GM19043 (cell line): ENCODE data around the gene UGT2B17.
"Not testable (repeated sequence)": the region's sequence is repeated elsewhere in the genome, so short reads cannot be mapped to it uniquely, and the experiment has no call there.

Experiments
- ATAC-seq: cut with Tn5 transposase; IDR thresholded peaks from one replicate; pipeline ENCODE4 v1.9.1; 2021; ENCODE audit warnings: low read depth; ENCODE audit not compliant: unreplicated experiment

The UGT2B17 gene

DNA sequence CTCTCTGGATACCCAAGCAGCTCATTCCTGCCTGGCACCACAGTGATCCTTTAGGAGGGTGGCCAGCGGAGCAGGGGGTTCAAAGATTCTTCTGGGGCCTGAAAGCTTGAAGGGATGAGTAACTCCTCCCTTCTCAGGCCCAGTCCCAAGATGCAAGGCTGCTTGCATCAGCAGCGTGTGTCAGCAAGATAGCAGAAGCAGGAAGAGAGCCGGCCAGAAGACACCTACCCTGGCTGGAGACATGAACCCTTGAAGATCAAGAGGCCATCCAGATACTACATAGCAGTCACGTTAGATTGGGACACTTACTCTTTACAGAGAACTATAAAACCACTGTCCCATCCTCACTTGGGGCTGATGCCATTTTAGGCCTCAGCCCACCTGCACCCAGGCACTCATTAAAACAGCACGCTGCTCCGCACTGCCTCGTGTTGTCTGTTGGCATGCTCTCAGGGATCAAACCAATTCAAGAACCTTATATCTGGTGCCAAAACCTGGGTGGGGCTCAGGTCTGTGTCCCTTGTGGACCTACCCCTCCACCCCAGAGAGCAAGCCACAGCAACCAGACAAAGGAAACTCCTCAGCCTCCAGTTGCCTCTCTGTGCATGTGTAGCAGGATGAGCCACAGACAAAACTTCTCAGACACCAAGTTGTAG lies 6.5 kb downstream of the UGT2B17 start:
- peak; percentile 55 for ATAC-seq

DNA sequence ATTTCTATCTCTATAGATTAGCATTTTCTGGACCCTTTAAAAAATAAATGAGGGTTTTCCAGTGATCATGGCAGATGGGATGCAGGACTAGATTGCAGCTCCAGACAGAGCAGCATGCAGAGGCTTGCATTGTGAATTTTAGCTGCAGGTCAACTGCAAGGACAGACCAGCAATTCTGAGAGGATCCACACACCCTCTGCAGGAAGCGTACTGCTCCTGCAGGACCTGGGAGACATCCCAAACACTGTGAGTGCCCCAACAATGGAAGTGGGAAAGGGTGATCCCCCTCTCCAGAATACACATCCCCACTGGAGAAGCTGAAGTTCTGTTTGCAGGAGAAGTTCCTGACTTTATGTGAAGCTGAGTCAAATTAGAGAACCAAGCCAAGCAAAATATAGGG lies 7.1 kb downstream of the UGT2B17 start:
- ATAC-seq = not testable (repeated sequence)

DNA sequence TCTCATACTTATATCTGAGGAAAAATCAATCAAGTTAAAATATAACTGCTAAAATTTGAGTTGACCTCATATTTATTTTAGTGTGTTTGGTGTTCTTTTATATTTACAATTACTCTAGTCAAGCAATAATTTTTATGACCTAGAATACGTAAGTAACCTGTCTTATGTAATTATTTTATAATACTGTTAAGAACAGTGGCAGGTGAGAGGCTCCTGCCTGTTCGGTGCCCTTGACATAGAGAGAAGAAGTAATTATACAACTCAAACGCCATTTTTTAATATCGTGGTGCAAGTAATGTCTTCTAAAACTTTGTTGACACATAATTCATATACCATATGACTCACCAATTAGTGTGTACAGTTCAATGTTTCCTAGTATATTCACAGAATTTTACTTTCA lies 7.6 kb downstream of the UGT2B17 start:
- ATAC-seq = not testable (repeated sequence)

DNA sequence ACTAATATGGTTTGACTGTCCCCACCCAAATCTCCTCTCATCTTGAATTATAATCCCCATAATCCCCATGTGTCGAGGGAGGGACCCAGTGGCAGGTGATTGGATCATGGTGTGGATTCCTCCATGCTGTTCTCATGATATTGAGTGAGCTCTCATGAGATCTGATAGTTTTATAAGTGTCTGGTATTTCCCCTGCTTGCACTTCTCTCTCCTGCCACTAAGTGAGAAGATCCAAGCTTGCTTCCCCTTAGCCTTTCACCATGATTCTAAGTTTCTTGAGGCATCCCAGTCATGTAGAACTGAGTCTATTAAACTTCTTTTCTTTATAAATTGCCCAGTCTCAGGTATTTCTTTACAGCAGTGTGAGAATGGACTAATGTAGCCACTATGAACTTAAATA lies 9.8 kb downstream of the UGT2B17 start:
- ATAC-seq = not testable (repeated sequence)

DNA sequence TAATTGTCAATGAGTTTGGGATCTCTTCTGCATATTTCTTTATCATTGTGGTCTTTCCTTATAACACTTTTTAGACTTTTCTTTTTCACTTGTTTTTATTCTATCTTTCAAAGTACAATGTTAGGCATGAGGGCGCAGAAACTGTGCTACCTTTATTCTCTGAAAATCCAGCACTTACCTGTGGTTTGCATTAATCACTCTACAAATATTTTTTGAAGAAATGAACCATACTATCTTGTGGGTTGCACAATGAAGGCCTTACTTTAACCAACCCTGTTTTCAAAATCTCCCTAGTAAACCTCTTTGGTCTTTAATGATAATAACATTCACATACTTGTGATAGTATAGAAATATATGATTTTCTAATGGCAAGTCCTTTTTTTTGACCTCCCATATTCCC lies 11.0 kb downstream of the UGT2B17 start:
- not testable (repeated sequence) for ATAC-seq

DNA sequence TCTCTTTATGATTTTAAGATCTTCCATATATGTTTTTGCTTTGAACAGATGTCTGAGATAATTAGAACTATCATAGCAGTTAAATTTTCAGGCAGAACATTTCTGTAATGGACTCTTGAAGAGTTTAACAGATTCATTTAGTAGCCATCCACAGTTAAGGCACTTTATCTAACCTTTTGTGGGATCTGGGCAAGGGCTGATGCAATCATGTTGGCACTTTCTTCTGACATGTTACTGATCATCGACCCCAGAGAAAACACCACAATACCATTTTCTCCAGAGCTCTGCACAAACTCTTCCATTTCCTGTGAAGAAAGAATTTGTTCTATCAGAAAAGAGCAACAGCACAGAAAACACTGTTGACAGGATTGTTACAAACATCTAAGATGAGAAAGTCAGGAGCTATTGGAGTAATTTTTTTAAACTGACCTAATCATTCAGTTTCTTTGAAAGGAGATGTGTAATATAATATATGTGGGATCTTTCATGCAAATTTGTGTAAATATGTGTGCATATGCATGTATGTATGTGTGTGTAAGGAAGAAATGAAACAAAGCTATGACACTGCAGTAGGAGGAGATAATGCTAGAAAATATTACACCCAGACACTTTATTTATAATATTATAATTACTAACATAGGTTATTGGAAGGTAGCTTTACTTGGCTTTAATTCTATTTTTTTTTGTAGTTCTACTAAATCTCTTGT lies 15.6 kb downstream of the UGT2B17 start:
- not testable (repeated sequence) for ATAC-seq

DNA sequence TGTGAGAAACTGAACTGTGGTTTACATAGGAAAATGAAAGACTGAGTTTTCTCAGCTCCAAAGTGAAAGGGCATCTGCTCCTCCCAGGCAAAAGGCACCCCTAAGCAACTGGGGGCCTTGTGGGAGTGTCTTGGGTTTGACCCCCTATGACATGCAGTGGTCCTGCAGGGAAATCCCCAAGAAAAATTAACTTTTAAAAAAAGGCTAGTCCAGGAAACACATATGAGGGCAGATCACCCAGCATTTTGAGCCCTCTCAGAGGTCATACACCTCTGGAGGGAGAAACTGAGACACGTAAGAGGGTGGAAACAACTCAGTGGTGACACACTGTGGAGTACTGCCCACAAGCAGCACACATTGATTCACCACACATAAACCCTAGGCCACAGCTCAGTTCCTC lies 22.3 kb downstream of the UGT2B17 start:
- ATAC-seq = peak; percentile 52

DNA sequence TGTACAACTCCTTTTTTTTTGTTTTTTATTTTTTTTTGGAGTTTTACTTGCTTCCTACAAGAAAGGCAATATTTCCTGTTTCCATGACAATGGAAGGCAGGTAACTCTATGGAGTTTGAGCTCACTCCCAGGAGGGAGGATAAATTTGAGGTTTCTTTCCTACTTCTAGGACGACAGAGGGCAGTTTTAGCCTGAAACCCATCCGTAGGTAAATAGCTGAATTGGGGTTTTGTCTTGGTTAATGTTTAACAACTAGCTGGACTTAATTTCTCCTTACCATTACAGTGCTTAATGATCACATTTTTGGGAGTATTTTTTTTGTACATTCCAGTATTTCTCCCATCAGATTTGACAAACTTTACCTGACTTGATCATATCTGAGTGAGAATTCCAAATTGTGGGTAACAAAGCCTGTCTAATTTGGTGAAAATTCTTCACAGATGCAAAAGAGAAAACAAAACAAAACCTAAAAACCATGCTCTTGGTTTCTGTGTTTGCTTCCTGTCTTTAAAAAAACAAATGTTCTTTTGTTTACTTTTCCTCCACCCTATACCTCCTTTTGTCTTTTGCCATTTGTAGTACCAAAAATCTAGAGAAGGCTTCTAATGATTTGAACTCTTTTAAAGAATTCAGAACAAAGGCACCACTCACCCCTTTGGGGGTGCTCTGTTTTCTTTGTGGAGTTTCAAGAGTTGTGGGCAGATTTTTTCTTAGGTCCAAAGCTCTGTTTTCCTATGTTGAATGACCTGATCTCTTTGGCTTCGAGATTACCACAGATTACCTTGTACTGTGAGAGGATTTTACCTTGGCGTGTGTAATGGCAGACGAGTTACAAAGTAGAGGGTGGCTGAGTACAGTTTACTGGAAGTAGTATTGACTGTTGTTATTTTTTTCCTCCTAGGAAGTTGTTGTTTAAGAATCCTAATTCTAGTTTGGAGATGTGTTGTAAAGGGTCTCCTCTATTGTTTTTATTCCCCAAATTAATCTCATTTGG lies 23.0 kb downstream of the UGT2B17 start:
- peak; percentile 60 for ATAC-seq

DNA sequence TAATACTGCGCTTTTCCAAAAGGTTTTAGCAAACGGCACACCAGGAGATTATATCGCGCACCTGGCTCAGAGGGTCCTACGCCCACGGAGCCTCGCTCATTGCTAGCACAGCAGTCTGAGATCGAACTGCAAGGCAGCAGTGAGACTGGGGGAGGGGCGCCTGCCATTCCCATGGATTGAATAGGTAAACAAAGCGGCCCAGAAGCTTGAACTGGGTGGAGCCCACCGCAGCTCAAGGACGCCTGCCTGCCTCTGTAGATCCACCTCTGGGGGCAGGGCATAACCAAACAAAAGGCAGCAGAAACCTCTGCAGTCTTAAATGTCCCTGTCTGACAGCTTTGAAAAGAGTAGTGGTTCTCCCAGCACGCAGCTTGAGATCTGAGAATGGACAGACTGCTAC lies 33.4 kb downstream of the UGT2B17 start:
- not testable (repeated sequence) for ATAC-seq

DNA sequence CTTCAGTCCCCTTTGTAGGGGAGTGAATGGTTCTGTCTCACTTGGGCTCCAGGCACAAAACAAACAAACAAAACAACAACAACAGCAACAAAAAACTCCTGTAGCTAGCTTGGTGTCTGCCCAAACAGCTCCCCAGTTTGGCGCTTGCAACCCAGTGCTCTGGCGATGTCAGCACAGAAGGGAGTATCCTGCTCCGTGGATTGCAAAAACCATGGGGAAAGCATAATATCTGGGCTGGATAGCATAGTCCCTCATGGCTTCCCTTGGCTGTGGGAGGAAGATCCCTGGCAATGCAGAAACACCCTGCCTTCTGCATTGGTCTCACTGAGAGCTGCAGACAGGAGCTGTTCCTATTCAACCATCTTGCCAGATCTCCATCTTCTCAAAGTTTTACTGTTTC lies 39.7 kb downstream of the UGT2B17 start:
- no peak for ATAC-seq

DNA sequence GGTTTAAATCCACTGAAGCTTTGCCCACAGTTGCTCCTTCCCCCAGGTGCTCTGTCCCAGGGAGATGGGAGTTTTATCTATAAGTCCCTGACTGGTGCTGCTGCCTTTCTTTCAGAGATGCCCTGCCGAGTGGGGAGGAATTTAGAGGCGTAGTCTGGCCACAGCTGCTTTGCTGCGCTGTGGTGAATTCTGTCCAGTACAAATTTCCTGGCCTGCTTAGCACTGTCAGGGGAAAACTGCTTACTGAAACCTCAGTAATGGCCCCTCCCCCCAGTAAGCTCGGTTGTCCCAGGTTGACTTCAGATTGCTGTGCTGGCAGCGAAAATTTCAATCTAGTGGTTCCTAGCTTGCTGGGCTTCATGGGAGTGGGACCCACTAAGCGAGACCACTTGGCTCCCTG lies 40.1 kb downstream of the UGT2B17 start:
- no peak for ATAC-seq

DNA sequence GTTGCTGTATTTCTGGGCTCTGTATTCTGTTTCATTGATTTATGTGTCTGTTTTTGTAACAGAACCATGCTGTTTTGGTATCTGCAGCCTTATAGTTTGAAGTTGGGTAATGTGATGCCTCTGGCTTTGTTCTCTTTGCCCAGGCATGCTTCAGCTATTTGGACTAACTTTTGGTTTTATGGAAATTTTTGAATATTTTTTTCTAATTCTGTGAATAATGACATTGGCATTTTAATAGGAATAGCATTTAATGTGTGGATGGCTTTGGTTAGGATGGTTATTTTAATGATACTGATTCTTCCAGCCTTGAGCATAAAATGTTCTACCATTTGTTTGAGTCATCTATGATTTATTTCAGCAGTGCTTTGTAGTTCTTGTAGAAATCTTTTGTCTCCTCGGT lies 53.9 kb downstream of the UGT2B17 start:
- ATAC-seq = not testable (repeated sequence)

DNA sequence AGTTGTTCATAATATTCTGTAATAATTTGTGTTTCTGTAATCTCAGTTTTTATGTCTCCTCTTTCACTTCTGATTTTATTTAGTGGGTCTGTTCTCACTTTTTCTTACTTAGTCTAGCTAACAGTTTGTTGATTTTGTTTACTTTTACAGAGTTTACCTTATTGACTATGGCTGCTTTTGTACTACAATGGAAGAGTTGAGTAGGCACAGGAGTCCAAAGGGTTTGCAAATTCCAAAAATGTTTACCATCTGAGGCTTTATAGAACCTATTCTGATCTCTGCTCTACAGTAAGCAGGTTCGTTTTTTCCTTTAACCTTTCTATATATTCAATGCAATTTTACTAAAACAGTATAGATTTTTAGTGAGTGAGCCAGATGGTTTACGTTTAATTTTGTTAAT lies 55.1 kb downstream of the UGT2B17 start:
- no peak for ATAC-seq

DNA sequence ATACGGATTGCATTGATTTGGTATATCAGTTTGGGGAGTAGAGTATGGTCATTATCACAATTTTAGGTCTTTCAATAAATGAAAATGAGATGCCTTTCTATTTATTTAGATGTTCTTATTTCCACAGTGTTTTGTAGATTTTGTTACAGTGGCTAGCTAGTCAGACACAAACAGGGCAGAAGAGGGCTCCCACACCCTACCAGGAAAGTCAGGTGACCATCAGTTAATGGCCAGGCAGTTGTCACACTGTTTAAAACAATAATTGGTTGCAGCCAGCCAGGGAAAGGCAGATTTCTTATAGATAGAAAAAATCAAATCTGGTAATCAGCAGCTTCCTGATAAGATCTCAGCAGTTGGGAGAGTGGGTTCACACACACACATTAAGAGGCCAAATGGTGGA lies 57.2 kb downstream of the UGT2B17 start:
- ATAC-seq = no peak

DNA sequence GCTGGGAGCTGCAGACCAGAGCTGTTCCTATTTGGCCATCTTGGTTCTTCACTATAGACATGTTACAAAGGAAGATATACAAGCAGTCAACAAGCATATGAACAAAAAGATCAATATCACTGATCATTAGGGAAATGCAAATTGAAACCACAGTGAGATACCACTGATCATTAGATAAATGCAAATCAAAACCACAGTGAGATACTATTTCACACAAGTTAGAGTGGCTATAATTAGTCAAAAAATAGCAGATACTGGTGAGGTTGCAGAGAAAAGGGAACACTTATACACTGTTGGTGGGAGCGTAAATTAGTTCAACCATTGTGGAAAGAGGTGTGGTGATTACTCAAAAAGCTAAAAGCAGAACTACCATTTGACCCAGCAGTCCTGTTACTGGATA lies 70.7 kb downstream of the UGT2B17 start:
- peak; percentile 57 for ATAC-seq

DNA sequence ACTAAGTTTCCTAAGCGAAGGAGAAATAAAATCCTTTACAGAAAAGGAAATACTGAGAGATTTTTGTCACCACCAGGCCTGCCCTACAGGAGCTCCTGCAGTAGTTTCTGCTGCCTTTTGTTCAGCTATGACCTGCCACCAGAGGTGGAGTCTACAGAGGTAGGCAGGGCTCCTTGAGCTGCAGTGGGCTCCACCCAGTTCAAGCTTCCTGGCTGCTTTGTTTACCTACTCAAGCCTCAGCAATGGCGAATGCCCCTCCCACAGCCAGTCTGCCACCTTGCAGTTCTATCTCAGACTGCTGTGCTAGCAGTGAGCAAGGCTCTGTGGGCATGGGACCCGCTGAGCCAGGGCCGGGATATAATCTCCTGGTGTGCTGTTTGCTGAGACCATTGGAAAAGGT lies 71.3 kb downstream of the UGT2B17 start:
- not testable (repeated sequence) for ATAC-seq

DNA sequence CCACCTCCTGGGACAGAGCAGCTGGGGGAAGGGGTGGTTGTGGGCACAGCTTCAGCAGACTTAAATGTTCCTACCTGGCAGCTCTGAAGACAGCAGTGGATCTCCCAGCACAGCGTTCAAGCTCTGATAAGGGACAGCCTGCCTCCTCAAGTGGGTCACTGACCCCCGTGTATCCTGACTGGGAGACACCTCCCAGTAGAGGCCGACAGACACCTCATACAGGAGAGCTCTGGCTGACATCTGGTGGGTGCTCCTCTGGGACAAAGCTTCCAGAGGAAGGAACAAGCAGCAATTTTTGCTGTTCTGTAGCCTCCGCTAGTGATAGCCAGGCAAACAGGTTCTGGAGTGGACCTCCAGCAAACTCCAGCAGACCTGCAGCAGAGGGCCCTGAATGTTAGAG lies 72.7 kb downstream of the UGT2B17 start:
- not testable (repeated sequence) for ATAC-seq

DNA sequence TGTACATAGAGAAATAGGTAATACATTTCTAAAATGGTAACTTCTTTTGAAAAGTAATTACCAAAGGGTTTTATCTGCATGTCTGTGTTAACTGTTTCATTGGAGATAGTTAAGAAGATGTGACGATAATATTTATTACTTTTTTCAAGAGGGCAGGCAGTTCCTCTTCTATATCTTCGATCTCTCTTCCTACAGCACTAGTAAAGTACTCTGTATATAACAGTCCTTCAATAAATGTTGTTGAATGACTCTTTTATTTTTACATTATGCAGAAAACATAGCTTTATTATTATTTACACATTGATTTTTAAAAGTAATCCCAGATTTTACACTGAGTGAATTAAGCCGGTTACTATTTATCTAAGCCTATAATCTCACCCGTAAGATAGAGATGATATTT lies 77.1 kb downstream of the UGT2B17 start:
- no peak for ATAC-seq

DNA sequence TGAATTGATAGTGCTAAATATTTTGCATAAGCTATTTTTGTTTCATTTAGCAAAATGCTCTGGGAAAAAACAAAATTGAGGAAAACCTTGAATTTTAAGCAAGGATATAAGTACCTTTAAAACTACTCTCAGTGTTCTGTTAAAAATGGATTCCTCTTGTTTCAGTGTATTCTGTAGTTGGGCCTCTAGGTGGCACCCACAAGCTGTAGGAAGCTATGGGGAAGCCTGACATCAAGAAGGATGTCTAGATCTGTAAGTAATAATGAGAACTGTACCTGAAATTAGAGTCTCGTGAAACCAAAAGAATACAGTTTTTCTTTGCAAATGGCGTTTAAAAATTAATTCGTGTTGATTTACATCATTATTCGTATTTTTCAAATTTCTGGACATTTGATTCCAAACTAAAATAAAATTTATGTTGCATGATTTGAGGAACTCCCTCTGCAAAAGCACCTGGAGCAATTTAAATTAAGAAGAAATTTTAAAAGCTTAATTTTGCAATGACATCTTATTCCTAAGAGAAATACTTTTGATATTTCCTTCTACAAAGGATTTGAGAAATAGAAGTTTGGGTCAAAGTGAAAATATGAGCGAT lies 77.6 kb downstream of the UGT2B17 start:
- ATAC-seq = peak; percentile 87

DNA sequence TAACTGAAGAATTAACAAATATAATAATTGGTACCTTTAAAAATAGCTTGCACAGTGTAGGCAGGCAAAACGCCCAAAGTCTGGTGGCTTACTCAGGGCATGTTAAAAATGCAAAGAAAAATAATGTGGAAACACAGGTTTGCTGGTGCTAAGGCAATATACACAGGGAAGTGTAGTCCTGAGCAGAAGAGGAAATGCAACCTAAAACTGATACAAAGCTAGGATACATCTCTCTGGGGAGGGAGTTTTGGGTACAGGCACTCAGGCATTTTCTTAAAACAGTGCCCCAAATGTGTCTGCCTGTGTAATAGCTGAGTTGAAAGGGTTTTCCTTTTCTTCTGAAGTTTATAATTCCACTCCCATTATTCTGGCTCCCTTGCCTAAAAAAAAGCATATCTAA lies 81.4 kb downstream of the UGT2B17 start:
- ATAC-seq = no peak
